Spinal cord (tissue), 10 donors: Measurements from ENCODE around the gene KRTAP9-8. TPM values are rescaled to one million over a fixed set of nuclear protein-coding genes. Genes with fewer than 3 reads are reported as not detected.
"Not testable (repeated sequence)": the region's sequence is repeated elsewhere in the genome, so short reads cannot be mapped to it uniquely, and the experiment has no call there.

ENCODE experiments used
- DNase-seq, 6 donors: peaks; one replicate each; pipeline versions ENCODE4 v3.0.0 to v3.0.0-alpha.2; 2013 to 2015; ENCODE audit warnings: low spot score in 6 of 6, low read depth in 4 of 6
- H3K27ac ChIP-seq: one replicate; pipeline ENCODE4 v1.5.1; 2013; ENCODE audit warnings: low read depth, low read length, control low read depth
- H3K27me3 ChIP-seq: one replicate; pipeline ENCODE4 v1.6.1; 2013; ENCODE audit warnings: low read length; ENCODE audit not compliant: control insufficient read depth, insufficient read depth
- H3K36me3 ChIP-seq: one replicate; pipeline ENCODE4 v1.6.1; 2013; ENCODE audit warnings: low read length; ENCODE audit not compliant: control insufficient read depth, insufficient read depth
- H3K4me1 ChIP-seq: one replicate; pipeline ENCODE4 v1.6.1; 2013; ENCODE audit warnings: low read length; ENCODE audit not compliant: control insufficient read depth, insufficient read depth
- H3K4me3 ChIP-seq: one replicate; pipeline ENCODE4 v1.5.1; 2013; ENCODE audit warnings: low read depth, low read length, control low read depth
- H3K9me3 ChIP-seq: one replicate; pipeline ENCODE4 v1.6.1; 2013; ENCODE audit warnings: low read length; ENCODE audit not compliant: control insufficient read depth, insufficient read depth
- WGBS: methylation state at CpG from one replicate; pipeline ENCODE4 v1.1.5; 2013; ENCODE audit warnings: missing lambda C conversion rate; ENCODE audit not compliant: insufficient coverage; 5-methylcytosine and 5-hydroxymethylcytosine counted together
- long read RNA-seq, 4 donors: transcript quantifications; one replicate each; lab custom pipeline, GENCODE V29; 2026
- polyA plus RNA-seq, 2 donors: library from polyadenylated mRNA; unstranded; fragments of 120-200 nt; gene quantifications; one replicate each; pipeline ENCODE4 v1.2.1, GENCODE V29; 2013; ENCODE audit not compliant: insufficient read length in 2 of 2
- total RNA-seq, 2 donors: library from RNA; depleted of rRNA in 1 of 2; stranded (reverse); fragments of 120-200 nt in 1 of 2; fragments of >200 nt in 1 of 2; gene quantifications; one replicate each; pipeline versions ENCODE4 v1.2.3 to v1.2.4, GENCODE V29; 2013 to 2014
- donor health status: healthy.

KRTAP9-8 gene
- total RNA-seq (not detected), polyA plus RNA-seq (not detected)
- long read RNA-seq, donor 1: 0 reads
- long read RNA-seq, donor 2, partial matches to known transcripts: 0 of 1 reads
- long read RNA-seq, donor 2, other reads (novel, unspliced or antisense): 0 of 1 reads
- long read RNA-seq, donor 3: 0 reads
- long read RNA-seq, donor 4: 0 reads

GRCh38 chr17:41237949-41238437 lies at the start of gene KRTAP9-8:
Gene KRTAP9-8 (plus strand): TSS chr17:41237999. CDS start chr17:41238052, 53 bp downstream.
- H3K4me1 ChIP-seq, H3K27ac ChIP-seq, H3K36me3 ChIP-seq, DNase-seq, H3K4me3 ChIP-seq, H3K9me3 ChIP-seq, H3K27me3 ChIP-seq: not testable (repeated sequence)
- WGBS: 40% methylated on average over 2 of the region's 3 CpGs

- H3K9me3 ChIP-seq, H3K36me3 ChIP-seq, H3K27ac ChIP-seq, H3K27me3 ChIP-seq, DNase-seq, H3K4me3 ChIP-seq, H3K4me1 ChIP-seq: not testable (repeated sequence)
- 71% methylated on average over 1 of the region's 1 CpG for WGBS
These were observed 47.9 kb upstream of the KRTAP9-8 start, which contains the start of gene KRTAP9-1 for GRCh38 chr17:41189837-41190318. Gene KRTAP9-1 (plus strand): TSS chr17:41189887. CDS start chr17:41189887, 0 bp downstream.

- DNase-seq: no peak
- Histone ChIP-seq H3K27ac (no peak overlapping the region), H3K4me3 (no peak overlapping the region), H3K4me1 (no peaks in the 10 kb centered on the region), H3K9me3 (no peaks in the 10 kb centered on the region), H3K36me3 (no peaks in the 10 kb centered on the region), H3K27me3 (no peaks in the 10 kb centered on the region)
- WGBS: 84% methylated on average over 3 of the region's 3 CpGs
These were observed 47.5 kb upstream of the KRTAP9-8 start for GRCh38 chr17:41190328-41190727.

- Histone ChIP-seq H3K27me3 (no peaks in the 10 kb centered on the region), H3K4me1 (no peaks in the 10 kb centered on the region), H3K4me3 (no peak overlapping the region), H3K36me3 (no peaks in the 10 kb centered on the region), H3K27ac (no peak overlapping the region), H3K9me3 (no peaks in the 10 kb centered on the region)
- WGBS: no CpG with 5 or more reads among the region's 1 CpG
- DNase-seq: no peak
These were observed 41.7 kb upstream of the KRTAP9-8 start for GRCh38 chr17:41196068-41196467.

- Histone ChIP-seq H3K27ac (no peak overlapping the region), H3K4me3 (no peak overlapping the region), H3K4me1 (no peaks in the 10 kb centered on the region), H3K27me3 (no peaks in the 10 kb centered on the region), H3K36me3 (no peaks in the 10 kb centered on the region), H3K9me3 (no peaks in the 10 kb centered on the region)
- 92% methylated on average over 2 of the region's 5 CpGs for WGBS
- peak in 1 of 6 donors; percentile 79 for DNase-seq
These were observed 38.2 kb upstream of the KRTAP9-8 start for GRCh38 chr17:41199421-41200078.

- no peak overlapping the region for H3K4me3 ChIP-seq
- 50% methylated on average over 1 of the region's 1 CpG for WGBS
- no peak overlapping the region for H3K27ac ChIP-seq
- no peaks in the 10 kb centered on the region for H3K27me3 ChIP-seq
- DNase-seq: peak in 2 of 6 donors; percentile 29 to 56
- no peaks in the 10 kb centered on the region for H3K9me3 ChIP-seq
- H3K4me1 ChIP-seq: no peaks in the 10 kb centered on the region
- H3K36me3 ChIP-seq: no peaks in the 10 kb centered on the region
These were observed 25.8 kb upstream of the KRTAP9-8 start for GRCh38 chr17:41211845-41212466.

- no peak for DNase-seq
- H3K36me3 ChIP-seq: no peaks in the 10 kb centered on the region
- H3K4me1 ChIP-seq: no peaks in the 10 kb centered on the region
- H3K27ac ChIP-seq: no peak overlapping the region
- H3K27me3 ChIP-seq: no peaks in the 10 kb centered on the region
- 64% methylated on average over 7 of the region's 7 CpGs for WGBS
- H3K9me3 ChIP-seq: no peaks in the 10 kb centered on the region
- H3K4me3 ChIP-seq: no peak overlapping the region
These were observed 25.2 kb upstream of the KRTAP9-8 start for GRCh38 chr17:41212524-41213169.

GRCh38 chr17:41215681-41216080 lies 22.1 kb upstream of the KRTAP9-8 start:
- Histone ChIP-seq H3K36me3 (no peaks in the 10 kb centered on the region), H3K27ac (no peak overlapping the region), H3K4me1 (no peaks in the 10 kb centered on the region), H3K4me3 (no peak overlapping the region), H3K27me3 (no peaks in the 10 kb centered on the region), H3K9me3 (no peaks in the 10 kb centered on the region)
- WGBS: no CpG with 5 or more reads among the region's 1 CpG
- DNase-seq: no peak

GRCh38 chr17:41223821-41224220 lies 14.0 kb upstream of the KRTAP9-8 start:
- Histone ChIP-seq H3K27ac (no peak overlapping the region), H3K9me3 (no peaks in the 10 kb centered on the region), H3K4me3 (no peak overlapping the region), H3K27me3 (no peaks in the 10 kb centered on the region), H3K36me3 (no peaks in the 10 kb centered on the region), H3K4me1 (no peaks in the 10 kb centered on the region)
- no CpG with 5 or more reads among the region's 2 CpGs for WGBS
- DNase-seq: no peak
